Aorta (tissue), 5 donors: ENCODE data around the gene WNT5A. TPM values are rescaled to one million over a fixed set of nuclear protein-coding genes. Genes with fewer than 3 reads are reported as not detected.

Experiments
- ATAC-seq: fragments of 200-7000 bp; cut with Tn5 transposase; one replicate; pipeline ENCODE4 v1.9.1; 2022; ENCODE audit warnings: moderate library complexity; ENCODE audit not compliant: low FRiP score
- DNase-seq, 2 donors: peaks; one replicate each; pipeline ENCODE4 v3.0.0-alpha.2; 2020
- H3K27ac ChIP-seq, 2 donors: one replicate each; pipeline ENCODE4 v1.5.1; 2013; ENCODE audit warnings: low read length in 2 of 2, mild to moderate bottlenecking in 2 of 2, moderate library complexity in 2 of 2, control low read depth in 1 of 2, inconsistent platforms in 1 of 2, low read depth in 1 of 2
- H3K27me3 ChIP-seq, 2 donors: one replicate each; pipeline ENCODE4 v1.6.1; 2013; ENCODE audit warnings: control low read depth in 1 of 2, low read length in 1 of 2, mild to moderate bottlenecking in 1 of 2, moderate library complexity in 1 of 2; ENCODE audit not compliant: insufficient read depth in 2 of 2, control insufficient read depth in 1 of 2
- H3K36me3 ChIP-seq, 2 donors: one replicate each; pipeline ENCODE4 v1.6.1; 2013; ENCODE audit warnings: control low read depth in 1 of 2, low read length in 1 of 2, mild to moderate bottlenecking in 1 of 2; ENCODE audit not compliant: insufficient read depth in 2 of 2, control insufficient read depth in 1 of 2
- H3K4me1 ChIP-seq, 2 donors: one replicate each; pipeline ENCODE4 v1.6.1; 2013; ENCODE audit warnings: low read length in 2 of 2, control low read depth in 1 of 2, mild to moderate bottlenecking in 1 of 2, moderate library complexity in 1 of 2; ENCODE audit not compliant: insufficient read depth in 2 of 2, control insufficient read depth in 1 of 2
- H3K4me3 ChIP-seq, 2 donors: one replicate each; pipeline ENCODE4 v1.5.1; 2013; ENCODE audit warnings: low read length in 2 of 2, control low read depth in 1 of 2, mild to moderate bottlenecking in 1 of 2
- H3K9me3 ChIP-seq: one replicate; pipeline ENCODE4 v1.6.1; 2013; ENCODE audit warnings: mild to moderate bottlenecking, low read length; ENCODE audit not compliant: control insufficient read depth
- WGBS, 2 donors: extraction: QIAGEN DNeasy Blood & Tissue Kit; methylation state at CpG; one replicate each; pipeline ENCODE4 v1.1.7; 2013; 5-methylcytosine and 5-hydroxymethylcytosine counted together
- intact Hi-C, 2 donors: fragments of 100-400 bp; cut with DNase I; formaldehyde crosslinking; loops; one replicate each; pipeline versions ENCODE4 v1.14.2 to v1.15.0; 2022
- long read RNA-seq, 2 donors: library from polyadenylated mRNA; unstranded; transcript quantifications; one replicate each; pipeline ENCODE4 v2.0.0, GENCODE V29; 2020 to 2021
- polyA plus RNA-seq, 2 donors: library from polyadenylated mRNA; stranded (reverse); fragments of 200-250 nt; gene quantifications; one replicate each; pipeline ENCODE4 v1.2.3, GENCODE V29; 2013
- total RNA-seq, 2 donors: library from RNA; stranded (reverse); fragmentation: NEBNext Ultra II Directional; extraction: Animal tissue kit (Norgen Biotek cat#: 25700); gene quantifications; one replicate each; pipeline ENCODE4 v1.2.1, GENCODE V29; 2021
- donor health status: healthy with polysubstance abuse.
- donor health status: Bipolar disorder and iron deficiency.
- donor health status: DM: no; HTN: no; CAD: no.
- donor health status: DM: no; HTN: no; CAD: no.
- donor health status: DM: yes; HTN: yes; CAD: no.

Gene WNT5A
- 10 to 100 TPM in 1 of 2 donors, under 1 TPM in 1; 0.52 to 10.6 TPM for total RNA-seq
- under 1 TPM; 0.13 to 0.33 TPM for polyA plus RNA-seq
- long read RNA-seq, donor 1 = 0 reads
- long read RNA-seq, donor 2, full-length matches to known transcripts = 1 of 4 reads
- long read RNA-seq, donor 2, partial matches to known transcripts = 0 of 4 reads
- long read RNA-seq, donor 2, other reads (novel, unspliced or antisense) = 3 of 4 reads

GRCh38 chr3:55486857-55487380, at the start of gene WNT5A:
TSS of gene WNT5A (minus strand) at chr3:55487306. CDS start at chr3:55486985, 321 bp downstream.
- no peaks in the 10 kb centered on the region for H3K36me3 ChIP-seq
- ATAC-seq (peak; percentile 23), DNase-seq (no peak)
- WGBS, 2 donors = 1 to 2% methylated on average over 50 to 52 of the region's 52 CpGs
- intact Hi-C loops = loop anchor here in 1 of 2 donors (10.0 kb wide), 1 partner anchor 1008 kb away; no protein-coding TSS in a partner anchor
- H3K27me3 ChIP-seq = no peaks in the 10 kb centered on the region
- no peaks in the 10 kb centered on the region for H3K9me3 ChIP-seq
- H3K27ac ChIP-seq = no peak within 1 kb of the TSS
- no peaks in the 10 kb centered on the region for H3K4me1 ChIP-seq
- peak within 1 kb of the TSS; percentile 38 to 66 for H3K4me3 ChIP-seq

GRCh38 chr3:55534876-55535275, 47.8 kb upstream of the WNT5A start:
- no peak overlapping the region for H3K4me3 ChIP-seq
- H3K36me3 ChIP-seq = no peaks in the 10 kb centered on the region
- intact Hi-C loops = no loop called here
- ATAC-seq = no peak
- DNase-seq = no peak
- H3K4me1 ChIP-seq = peaks cover 0 to 6% of the 10 kb centered on the region in 2 donors
- no peaks in the 10 kb centered on the region for H3K27me3 ChIP-seq
- H3K27ac ChIP-seq = no peak overlapping the region
- 59 to 61% methylated on average over 2 of the region's 2 CpGs for WGBS, 2 donors
- no peaks in the 10 kb centered on the region for H3K9me3 ChIP-seq

- H3K9me3 ChIP-seq = no peaks in the 10 kb centered on the region
- DNase-seq = no peak
- peaks cover 0 to 6% of the 10 kb centered on the region in 2 donors for H3K4me1 ChIP-seq
- no peak overlapping the region for H3K4me3 ChIP-seq
- WGBS, 2 donors = 95 to 97% methylated on average over 3 of the region's 3 CpGs
- intact Hi-C loops = no loop called here
- no peak for ATAC-seq
- H3K36me3 ChIP-seq = no peaks in the 10 kb centered on the region
- no peaks in the 10 kb centered on the region for H3K27me3 ChIP-seq
- no peak overlapping the region for H3K27ac ChIP-seq
Measured at GRCh38 chr3:55532806-55533205, 45.7 kb upstream of the WNT5A start.

- no peaks in the 10 kb centered on the region for H3K36me3 ChIP-seq
- H3K4me3 ChIP-seq = no peak overlapping the region
- WGBS, 2 donors = 94 to 96% methylated on average over 1 of the region's 1 CpG
- no peaks in the 10 kb centered on the region for H3K9me3 ChIP-seq
- ATAC-seq (no peak), DNase-seq (no peak)
- no peak overlapping the region for H3K27ac ChIP-seq
- intact Hi-C loops = no loop called here
- H3K4me1 ChIP-seq = peaks cover 0 to 6% of the 10 kb centered on the region in 2 donors
- H3K27me3 ChIP-seq = no peaks in the 10 kb centered on the region
Measured at GRCh38 chr3:55531321-55531720, 44.2 kb upstream of the WNT5A start.

GRCh38 chr3:55527361-55527760, 40.3 kb upstream of the WNT5A start:
- H3K4me1 ChIP-seq = peaks cover 0 to 3% of the 10 kb centered on the region in 2 donors
- no peak overlapping the region for H3K4me3 ChIP-seq
- no peak overlapping the region for H3K27ac ChIP-seq
- no peaks in the 10 kb centered on the region for H3K9me3 ChIP-seq
- intact Hi-C loops = no loop called here
- 96% methylated on average over 4 of the region's 4 CpGs for WGBS, 2 donors
- ATAC-seq (no peak), DNase-seq (no peak)
- no peaks in the 10 kb centered on the region for H3K36me3 ChIP-seq
- no peaks in the 10 kb centered on the region for H3K27me3 ChIP-seq

GRCh38 chr3:55526332-55527030, 39.4 kb upstream of the WNT5A start:
- Histone ChIP-seq H3K27me3 (no peaks in the 10 kb centered on the region), H3K4me1 (peaks cover 0 to 3% of the 10 kb centered on the region in 2 donors), H3K27ac (no peak overlapping the region), H3K36me3 (no peaks in the 10 kb centered on the region), H3K9me3 (no peaks in the 10 kb centered on the region), H3K4me3 (no peak overlapping the region)
- intact Hi-C loops = no loop called here
- WGBS, 2 donors = 90 to 95% methylated on average over 10 of the region's 10 CpGs
- ATAC-seq (no peak), DNase-seq (no peak)

- H3K4me1 ChIP-seq = peaks cover 0 to 3% of the 10 kb centered on the region in 2 donors
- intact Hi-C loops = no loop called here
- no peaks in the 10 kb centered on the region for H3K27me3 ChIP-seq
- WGBS, 2 donors = 94 to 98% methylated on average over 3 of the region's 3 CpGs
- H3K4me3 ChIP-seq = no peak overlapping the region
- ATAC-seq (no peak), DNase-seq (no peak)
- H3K27ac ChIP-seq = no peak overlapping the region
- H3K9me3 ChIP-seq = no peaks in the 10 kb centered on the region
- H3K36me3 ChIP-seq = no peaks in the 10 kb centered on the region
Measured at GRCh38 chr3:55525436-55525835, 38.3 kb upstream of the WNT5A start.

GRCh38 chr3:55524565-55525244, 37.6 kb upstream of the WNT5A start:
- Histone ChIP-seq H3K4me3 (no peak overlapping the region), H3K4me1 (peaks cover 0 to 3% of the 10 kb centered on the region in 2 donors), H3K27ac (no peak overlapping the region), H3K9me3 (no peaks in the 10 kb centered on the region), H3K36me3 (no peaks in the 10 kb centered on the region), H3K27me3 (no peaks in the 10 kb centered on the region)
- 24 to 25% methylated on average over 4 of the region's 4 CpGs for WGBS, 2 donors
- ATAC-seq (no peak), DNase-seq (no peak)
- intact Hi-C loops = no loop called here
